HG02642 (cell line): ENCODE results near the gene NAA40.
"Not testable (repeated sequence)": the region's sequence is repeated elsewhere in the genome, so short reads cannot be mapped to it uniquely, and the experiment has no call there.

Experiments
- ATAC-seq: cut with Tn5 transposase; IDR thresholded peaks from one replicate; pipeline ENCODE4 v1.9.1; 2021; ENCODE audit warnings: mild to moderate bottlenecking; ENCODE audit not compliant: unreplicated experiment, poor library complexity

Gene NAA40

DNA sequence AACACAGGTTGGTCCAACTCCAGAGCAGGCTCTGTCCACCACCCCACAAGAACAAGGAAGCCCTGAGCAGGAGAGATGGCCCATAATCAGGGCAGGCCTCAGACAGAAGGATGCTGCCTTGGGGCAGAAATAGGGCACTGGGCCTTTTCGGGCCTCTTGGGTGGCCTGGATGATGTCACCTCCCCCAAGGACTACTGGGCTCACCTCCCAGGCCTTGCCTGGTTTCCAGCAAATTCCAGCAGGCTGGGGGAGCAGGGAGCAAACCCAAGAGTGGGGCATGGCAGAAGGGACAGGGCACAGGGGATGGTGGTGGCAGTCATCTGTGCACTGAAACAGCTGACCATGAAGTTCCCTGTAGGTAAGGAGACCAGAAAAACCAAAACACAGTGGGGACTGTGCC lies 5.3 kb upstream of the NAA40 start:
- ATAC-seq = no peak

DNA sequence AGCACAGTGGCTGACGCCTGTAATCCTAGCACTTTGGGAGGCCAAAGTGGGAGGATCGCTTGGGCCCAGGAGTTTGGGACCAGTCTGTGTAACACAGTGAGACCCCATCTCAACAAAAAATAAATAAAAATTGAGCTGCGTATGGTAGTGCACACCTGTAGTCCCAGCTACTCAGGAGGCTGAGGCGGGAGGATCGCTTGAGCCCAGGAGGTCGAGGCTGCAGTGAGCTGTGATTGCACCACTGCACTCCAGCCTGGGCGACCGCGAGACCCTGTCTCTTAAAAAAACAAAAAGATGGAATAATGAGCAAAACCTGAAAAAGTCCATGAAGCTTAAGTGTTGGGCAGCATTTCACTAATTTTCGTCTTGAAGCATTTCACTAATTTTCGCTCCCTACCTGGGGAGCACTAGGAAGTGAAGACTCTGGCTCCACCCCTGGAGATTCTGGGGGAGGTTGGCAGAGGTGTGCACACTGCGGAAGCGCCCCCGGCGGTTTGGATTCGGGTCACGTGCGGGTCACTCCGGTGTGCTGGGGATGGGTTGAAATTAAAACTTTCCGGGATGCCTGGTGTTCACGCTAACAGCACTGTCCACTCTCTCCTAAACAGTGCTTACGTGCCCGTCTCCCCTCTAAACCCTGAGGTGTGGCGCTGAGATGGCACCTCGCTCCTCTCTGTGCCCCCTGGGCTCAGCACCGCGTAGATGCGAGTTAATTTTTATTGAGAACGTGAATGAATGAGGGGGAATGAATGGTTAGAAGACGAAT lies 906 bp upstream of the NAA40 start:
- peak; percentile 18 for ATAC-seq

DNA sequence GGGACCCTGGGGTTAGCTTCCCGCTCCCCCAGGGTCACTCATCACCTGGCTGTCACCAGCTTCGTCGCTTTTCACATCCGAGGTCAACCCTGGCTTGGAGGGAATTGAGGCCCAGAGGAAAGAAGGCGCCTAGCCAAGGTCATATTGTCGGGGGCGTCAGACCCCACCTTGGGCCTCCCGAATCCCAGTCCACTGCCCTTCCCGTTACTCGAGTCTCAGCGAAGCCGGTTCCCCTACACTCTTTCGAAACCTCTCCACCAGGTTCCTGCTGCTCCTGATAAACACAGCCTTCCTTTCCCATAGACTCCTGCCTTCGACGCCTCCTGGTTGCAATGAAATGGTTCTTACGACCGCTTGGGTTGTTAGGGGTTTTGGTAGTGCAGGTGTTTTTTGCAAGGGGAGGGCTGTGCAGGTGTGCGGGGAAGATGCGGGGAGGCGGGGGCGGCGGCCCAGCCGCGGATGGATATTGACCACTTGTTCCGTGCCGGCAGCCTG lies 642 bp downstream of the NAA40 start:
- ATAC-seq = no peak

DNA sequence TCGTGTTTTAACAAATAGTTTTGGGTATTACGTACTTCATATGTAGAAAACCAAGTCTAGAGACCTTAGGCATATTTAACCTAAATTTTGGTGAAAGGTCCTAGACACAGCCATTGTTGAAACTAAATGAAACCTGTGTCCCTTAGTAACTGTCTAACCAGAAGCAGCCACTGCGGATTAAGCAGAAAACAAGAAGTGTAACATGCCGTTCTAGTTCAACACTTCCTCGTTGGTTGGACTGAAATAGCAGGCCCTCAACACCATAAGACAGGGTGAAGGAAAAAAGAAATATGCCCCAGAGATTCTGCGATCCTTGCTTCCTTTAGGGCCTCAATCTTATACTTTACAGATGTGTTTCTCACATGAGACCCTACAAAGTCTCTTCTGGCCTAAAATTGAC lies 2.0 kb downstream of the NAA40 start:
- ATAC-seq = no peak

DNA sequence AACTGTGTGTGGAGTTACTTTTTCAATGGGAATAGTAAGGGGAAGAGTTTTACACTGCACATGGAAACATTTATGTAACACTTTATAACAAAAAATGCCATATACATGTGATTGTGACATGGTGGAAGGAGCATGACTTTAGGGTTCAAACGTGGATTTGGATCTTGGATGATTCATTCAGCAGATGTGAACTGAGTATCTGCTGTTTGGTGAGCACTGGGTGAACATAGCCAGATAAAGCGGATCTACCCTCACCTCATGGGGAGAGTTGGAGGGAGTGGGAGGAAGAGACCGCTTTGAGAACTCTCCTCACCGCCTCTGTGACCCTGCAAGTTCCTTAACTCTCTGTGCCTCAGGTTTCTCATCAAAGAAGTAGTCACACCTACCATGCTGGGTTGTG lies 3.1 kb downstream of the NAA40 start:
- ATAC-seq = no peak

DNA sequence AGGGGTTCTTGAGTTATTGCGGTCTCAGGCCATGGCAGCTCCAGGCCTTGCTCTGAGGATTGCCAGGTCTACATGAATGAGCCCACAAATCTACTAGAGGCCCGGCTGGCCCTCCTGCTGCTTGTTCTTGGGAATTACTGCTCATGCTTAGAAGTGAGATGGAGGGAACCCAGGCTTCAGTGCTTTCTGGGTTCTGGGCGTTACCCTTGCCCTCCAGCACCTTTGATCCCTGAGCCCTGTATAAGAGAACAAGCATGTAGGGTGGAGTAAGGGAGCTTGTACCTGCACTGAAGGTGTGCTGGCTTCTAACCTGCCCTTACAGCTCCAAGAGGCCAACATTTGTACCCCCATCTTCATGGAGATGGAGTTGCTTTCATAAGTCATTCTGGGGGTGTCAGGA lies 4.0 kb downstream of the NAA40 start:
- ATAC-seq = no peak

DNA sequence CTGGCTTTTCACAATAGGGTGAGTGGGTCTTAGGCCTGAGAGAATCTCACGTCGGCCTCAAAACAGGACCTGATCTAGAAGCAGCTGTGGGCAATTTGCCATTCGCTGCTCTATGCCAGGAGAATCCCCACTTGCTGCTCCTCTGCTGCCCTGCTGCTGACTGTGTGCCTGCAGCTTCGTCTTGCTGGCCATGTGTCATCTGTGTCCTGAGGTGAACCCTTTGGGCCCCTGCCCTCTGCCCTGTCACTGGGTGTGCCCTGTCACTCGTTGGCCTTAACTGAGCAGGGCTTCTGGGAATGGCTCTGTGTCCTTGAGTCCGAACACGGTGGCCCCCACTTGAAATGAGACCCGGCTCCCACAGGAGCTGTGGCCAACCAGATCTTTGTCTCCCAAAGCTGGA lies 6.2 kb downstream of the NAA40 start:
- no peak for ATAC-seq

DNA sequence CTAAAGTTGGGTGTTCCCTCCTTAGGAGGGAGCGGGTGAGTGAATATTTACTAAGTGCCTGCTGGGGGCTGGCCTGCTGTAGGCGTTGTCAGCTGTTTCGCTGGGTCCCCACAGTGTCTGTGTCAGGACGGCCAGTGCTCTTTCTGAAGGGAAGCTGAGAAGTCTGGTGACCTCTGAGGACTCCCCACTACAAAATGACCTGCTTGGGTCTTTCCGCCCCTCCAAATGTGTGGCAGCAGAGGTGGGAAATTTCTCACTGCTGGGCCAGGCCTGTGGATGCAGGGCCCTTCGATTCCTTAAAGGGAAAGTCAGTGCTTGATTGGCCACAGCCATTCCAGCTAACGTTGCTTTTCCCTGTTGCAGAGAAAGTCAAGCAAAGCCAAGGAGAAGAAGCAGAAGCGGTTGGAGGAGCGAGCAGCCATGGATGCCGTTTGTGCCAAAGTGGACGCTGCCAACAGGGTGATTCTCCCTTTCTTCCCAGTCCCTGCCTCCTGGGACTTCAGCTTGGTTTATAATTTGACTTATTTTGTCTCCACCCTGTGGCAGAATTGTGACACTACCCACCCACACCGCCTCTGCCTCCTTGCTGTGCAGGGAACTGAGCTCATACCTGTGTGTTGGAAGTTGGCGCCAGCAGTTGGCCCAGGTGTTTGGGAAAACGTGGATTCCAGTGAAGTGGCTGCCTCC lies 6.8 kb downstream of the NAA40 start:
- peak; percentile 54 for ATAC-seq

DNA sequence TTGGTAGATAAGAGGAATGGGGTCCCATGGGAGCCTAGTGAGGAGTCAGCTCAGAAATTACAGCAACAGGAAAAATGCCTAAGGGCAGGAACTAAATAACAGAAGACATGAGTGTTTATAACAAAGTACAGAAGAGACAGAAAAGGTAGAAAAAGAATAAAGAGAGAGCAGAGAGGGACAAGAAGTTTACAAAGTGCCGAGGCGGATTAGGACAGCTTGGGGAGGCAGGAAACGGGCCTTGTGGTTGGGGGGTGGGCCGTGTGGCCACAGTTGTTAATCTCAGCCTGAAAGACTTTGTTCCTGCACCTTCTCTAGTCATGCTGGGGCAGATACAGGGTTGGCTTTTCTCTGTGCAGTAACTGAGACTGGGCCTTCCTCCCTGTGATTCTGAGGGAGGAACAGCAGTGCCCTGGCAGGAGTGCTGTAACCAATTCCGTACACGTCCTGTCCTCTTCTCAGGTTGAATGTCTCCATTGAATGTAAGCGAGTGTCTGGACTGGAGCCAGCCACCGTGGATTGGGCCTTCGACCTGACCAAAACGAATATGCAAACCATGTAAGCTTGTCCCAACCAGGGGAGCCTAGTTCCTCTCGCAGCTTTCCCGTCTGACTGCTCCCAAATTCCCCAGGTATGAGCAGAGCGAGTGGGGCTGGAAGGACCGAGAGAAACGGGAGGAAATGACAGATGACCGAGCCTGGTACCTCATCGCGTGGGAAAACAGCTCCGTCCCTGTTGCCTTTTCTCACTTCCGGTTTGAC lies 13.2 kb downstream of the NAA40 start:
- no peak for ATAC-seq

DNA sequence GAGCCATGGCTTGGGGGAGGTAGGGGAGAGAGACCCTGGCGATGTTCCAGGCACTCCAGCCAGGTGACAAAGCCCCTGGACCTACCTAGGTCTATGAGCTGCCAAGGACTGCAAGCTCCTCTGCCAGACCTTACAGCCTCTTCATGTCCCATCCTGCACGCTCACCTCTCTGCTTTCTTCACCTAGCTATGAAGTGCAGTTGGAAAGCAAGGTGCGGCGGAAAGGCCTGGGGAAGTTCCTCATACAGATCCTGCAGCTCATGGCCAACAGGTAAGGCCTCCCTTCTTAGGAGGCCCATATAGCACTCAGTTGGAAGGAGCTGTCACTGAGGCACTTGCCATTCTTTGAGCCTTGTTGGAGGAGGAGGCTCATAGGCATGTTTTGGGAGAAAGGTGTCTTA lies 13.8 kb downstream of the NAA40 start:
- ATAC-seq = no peak

DNA sequence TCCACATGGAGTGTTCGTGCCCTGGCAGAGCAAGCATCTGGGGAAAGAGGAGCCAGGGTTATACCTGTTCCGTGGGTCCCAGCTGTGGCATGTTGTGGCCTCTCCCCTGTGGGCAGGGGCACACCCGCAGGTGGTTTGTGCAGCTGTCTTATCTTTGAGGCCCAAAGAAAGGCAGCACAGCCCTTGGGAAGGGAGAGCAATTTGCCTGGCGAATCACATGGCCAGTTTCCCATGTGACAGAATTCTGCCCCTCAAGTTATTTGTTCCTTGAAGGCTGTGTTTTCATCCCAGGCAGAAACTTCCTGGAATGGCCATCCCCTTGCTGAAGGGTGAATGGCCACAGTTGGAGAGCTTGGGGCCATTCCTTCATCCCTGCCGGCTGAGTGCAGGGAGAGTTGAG lies 19.2 kb downstream of the NAA40 start:
- ATAC-seq = no peak

DNA sequence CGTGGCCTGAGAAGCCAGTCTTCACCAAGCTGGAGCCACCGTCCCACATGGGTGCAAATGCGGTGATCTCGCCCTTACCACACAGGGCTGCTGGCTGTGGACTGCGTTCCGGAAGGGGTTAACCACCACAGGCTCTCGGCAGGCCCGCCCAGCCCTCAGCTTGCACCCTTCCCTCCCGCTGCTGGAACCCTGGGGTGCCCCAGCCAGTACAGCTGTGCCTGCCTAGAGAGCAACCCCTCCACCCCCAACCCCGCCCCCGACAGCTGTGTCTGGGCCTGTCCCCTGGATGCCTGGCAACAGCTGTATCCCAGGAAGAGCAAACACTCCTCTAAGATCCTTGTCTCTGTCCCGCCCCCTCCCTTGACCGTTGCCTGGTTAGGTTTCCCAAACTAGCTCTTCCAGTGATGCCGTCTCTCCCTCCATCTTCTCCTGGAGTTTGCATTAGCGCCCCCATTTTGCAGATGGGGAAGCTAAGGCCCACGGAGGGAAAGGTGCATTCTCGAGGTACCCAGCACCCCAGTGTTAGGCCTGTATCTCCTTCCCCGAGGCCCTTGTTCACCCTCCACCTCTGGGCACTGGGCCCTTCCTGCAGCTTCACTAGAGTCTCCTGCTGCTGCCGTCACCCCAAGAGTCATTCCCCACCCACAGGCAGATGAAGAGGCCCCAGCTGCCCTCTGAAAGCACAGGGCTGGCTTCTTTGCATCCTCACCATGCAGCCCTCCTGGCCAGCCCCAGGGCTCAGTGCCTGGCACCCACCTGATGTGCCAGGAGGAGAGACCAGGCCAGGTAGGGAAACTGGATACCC lies 23.0 kb downstream of the NAA40 start:
- no peak for ATAC-seq

DNA sequence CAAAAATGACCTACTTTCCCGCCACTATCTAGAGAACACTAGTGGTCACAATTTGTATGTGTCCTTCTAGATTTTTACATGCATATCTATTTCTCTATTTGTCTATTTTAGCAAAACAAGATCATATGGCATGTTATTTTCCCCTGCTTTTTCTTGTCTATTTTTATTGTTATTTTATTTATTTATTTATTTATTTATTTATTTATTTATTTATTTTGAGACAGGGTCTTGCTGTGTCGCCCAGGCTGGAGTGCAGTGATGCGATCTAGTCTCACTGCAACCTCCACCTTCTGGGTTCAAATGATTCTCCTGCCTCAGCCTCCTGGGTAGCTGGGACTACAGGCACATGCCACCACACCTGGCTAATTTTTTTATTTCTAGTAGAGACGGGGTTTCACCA lies 25.1 kb downstream of the NAA40 start:
- ATAC-seq = not testable (repeated sequence)

DNA sequence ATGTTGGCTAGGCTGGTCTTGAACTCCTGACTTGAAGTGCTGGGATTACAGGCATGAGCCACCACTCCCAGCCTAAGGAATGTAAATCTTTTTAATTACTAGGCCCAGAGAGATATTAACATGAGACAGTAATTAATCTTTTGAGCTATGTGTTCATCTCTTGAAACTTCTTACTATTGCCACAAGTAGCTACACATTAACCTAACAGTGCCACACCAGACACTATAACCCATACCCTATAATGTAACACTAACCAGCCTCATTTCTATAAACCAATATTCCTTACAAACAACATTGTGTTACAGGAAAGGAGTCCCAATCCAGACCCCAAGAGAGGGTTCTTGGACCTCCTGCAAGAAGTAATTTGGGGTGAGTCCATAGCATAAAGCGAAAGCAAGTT lies 27.6 kb downstream of the NAA40 start:
- no peak for ATAC-seq

DNA sequence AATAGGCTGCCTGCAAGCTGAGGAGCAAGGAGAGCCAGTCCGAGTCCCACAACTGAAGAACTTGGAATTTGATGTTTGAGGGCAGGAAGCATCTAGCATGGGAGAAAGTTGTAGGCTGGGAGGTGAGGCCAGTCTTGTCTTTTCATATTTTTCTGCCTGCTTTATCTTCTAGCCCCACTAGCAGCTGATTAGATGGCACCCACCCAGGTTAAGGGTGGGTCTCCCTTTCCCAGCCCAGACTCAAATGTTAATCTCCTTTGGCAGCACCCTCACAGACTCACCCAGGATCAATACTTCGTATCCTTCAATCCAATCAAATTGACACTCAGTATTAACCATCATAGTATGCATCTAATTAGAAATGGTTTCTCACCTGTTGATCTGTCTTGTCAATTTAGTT lies 30.7 kb downstream of the NAA40 start:
- no peak for ATAC-seq

DNA sequence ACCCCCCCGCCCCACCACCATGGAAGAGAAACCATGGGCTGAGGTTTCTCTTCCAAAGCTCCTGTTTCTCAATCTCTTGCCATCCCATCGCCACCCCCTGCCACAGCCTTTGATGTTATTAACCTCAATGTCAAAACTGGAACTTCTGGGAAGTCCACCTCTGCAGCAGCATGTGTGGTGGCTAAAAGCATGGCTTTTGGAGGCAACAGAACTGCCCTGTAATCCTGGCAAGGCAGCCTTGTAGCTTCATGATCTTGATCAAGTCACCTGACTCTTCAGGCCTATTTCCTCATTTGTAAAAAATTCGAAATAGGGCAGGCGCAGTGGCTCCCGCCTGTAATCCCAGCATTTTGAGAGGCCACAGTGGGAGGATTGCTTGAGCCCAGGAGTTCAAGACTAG lies 32.1 kb downstream of the NAA40 start:
- no peak for ATAC-seq

DNA sequence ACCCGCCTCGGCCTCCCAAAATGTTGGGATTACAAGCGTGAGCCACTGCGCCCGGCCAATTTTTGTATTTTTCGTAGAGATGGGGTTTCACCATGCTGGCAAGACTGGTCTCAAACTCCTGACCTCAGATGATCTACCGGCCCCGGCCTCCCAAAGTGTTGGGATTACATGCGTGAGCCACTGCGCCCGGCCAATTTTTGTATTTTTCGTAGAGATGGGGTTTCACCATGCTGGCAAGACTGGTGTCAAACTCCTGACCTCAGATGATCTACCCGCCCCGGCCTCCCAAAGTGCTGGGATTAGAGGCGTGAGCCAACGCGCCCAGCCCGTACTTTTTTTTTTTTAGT lies 35.1 kb downstream of the NAA40 start:
- ATAC-seq = not testable (repeated sequence)

DNA sequence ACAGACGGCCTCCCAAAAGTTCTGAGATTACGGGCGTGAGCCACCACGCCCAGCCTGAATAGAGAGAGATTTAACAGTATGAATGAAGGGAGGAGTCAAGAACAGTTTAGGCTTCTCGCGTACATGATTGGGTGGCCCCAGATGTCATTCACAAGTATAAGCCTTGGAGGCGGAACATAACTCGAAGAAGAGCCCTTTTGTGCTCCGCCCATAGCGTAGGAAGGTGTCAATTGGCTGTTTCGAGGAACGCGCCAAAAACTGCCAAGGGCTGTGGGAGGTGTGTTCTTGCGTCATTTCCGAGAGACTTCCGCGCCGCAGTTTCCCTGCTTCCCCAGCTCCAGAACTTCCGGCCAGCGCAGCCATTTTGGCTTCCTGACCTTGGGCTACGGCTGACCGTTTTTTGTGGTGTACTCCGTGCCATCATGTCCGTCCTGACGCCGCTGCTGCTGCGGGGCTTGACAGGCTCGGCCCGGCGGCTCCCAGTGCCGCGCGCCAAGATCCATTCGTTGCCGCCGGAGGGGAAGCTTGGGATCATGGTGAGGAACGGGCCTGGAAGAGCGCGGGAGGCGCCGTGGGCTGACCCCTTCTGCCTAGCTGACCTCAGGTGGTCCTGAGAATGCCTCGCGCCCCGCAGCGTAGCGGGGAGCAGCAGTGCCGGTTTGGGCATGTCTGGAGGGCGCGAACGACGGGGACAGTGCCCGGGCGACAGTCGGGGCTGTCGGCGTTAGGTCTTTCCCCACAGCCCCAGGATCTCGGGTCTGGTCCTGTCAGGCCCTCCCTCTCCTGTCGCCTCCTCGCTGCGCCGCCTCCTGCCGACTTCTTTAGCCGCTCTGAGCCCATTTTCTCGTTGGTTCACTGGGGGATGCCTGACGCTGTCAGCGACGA lies 35.7 kb downstream of the NAA40 start, which contains the start of gene COX8A:
Gene COX8A, plus strand, starts transcription at position 362 of the 885 bp plus-strand sequence. Its CDS starts 61 bp downstream, at position 423.
- ATAC-seq = peak; percentile 94

DNA sequence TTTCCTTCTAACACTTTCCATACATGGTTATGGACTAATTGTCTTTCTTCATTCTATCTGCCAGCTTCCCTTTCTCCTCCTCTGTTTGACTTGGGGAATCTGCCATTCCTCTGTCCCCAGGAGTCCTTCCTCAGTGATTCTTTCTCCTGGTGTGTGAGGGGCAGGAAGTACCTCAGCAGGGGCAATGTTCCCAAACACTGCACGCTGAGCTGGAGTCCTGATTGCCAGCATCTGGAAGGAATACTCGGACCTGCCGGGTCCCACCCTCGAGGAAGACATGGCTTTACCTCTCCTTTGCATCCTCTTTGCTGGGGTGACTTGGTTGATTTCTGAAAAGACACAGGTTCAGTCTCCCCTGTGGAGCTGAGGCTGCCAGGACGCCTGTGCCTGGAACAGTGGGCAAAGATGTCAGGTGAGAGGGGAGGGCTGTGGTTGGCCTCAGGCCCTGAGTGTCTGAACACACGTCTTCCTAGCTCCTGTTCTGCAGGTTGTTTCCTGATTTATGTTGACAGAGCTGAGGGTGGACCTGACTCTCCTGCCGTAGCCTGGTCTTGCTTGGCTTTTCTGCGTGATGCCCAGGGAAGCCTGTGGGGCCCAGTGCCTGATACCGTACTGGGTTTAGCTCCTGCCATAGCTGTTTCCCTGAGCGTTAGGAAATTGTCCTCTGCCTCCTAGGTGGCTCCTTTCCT lies 39.9 kb downstream of the NAA40 start:
- no peak for ATAC-seq
